GM12873 (cell line): ENCODE measurements around the gene ESRRG.

Experiments used
- TF ChIP-seq, protein P1 (sequence below): IDR thresholded peaks from 2 replicates; pipeline ENCODE4 v1.5.1; 2012; ENCODE audit warnings: low read depth, mild to moderate bottlenecking, moderate library complexity, low read length, control low read depth; ENCODE audit not compliant: insufficient read depth; ENCODE audit errors: missing control alignments

The ESRRG gene

DNA sequence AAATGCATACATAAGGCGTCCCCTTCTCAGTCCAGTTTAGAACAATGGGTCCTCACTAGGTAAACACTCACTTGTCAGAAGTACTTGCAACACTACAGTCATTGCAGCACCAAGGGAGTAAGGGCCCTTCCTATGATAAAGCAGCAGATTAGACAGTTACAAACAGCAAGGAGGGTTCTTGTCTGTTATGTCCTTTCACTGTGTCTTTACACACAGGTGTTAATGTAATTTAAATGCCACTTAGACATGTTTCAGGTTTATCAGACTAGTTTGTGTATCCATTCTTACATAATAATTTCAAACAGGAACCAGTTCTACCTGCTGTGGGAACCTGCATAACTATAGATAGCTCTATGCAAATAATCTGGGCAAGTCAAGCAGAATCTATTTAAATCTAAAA, 194.4 kb downstream of the ESRRG start:
- TF ChIP-seq, protein P1, sequence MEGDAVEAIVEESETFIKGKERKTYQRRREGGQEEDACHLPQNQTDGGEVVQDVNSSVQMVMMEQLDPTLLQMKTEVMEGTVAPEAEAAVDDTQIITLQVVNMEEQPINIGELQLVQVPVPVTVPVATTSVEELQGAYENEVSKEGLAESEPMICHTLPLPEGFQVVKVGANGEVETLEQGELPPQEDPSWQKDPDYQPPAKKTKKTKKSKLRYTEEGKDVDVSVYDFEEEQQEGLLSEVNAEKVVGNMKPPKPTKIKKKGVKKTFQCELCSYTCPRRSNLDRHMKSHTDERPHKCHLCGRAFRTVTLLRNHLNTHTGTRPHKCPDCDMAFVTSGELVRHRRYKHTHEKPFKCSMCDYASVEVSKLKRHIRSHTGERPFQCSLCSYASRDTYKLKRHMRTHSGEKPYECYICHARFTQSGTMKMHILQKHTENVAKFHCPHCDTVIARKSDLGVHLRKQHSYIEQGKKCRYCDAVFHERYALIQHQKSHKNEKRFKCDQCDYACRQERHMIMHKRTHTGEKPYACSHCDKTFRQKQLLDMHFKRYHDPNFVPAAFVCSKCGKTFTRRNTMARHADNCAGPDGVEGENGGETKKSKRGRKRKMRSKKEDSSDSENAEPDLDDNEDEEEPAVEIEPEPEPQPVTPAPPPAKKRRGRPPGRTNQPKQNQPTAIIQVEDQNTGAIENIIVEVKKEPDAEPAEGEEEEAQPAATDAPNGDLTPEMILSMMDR = no peak

GRCh38 chr1:216523449-216524190, 199.6 kb downstream of the ESRRG start:
- TF ChIP-seq, protein P1 = no peak

DNA sequence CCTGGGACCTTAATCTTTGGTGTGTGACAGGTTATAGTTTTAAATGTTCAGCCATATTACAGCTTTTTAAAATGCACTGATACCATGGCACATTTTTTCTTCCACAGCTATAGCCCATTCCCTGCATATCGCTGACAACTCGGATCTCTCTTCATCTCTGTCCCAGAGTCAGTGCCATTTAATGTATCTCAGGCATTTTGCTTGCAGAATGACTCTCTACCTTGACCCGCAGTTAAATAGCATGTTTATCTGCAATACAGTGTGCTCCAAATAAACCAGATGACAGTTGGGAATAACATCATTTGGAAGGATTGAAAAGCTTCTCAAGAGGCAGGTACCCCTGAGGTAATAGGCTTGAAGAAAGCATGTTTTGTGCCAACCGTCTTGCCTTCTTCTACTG, 200.2 kb downstream of the ESRRG start:
- TF ChIP-seq, protein P1 = no peak

- TF ChIP-seq, protein P1 = no peak
Observed at GRCh38 chr1:216521477-216521876, 201.8 kb downstream of the ESRRG start.

GRCh38 chr1:216518844-216519627, 204.2 kb downstream of the ESRRG start:
- TF ChIP-seq, protein P1 = no peak

DNA sequence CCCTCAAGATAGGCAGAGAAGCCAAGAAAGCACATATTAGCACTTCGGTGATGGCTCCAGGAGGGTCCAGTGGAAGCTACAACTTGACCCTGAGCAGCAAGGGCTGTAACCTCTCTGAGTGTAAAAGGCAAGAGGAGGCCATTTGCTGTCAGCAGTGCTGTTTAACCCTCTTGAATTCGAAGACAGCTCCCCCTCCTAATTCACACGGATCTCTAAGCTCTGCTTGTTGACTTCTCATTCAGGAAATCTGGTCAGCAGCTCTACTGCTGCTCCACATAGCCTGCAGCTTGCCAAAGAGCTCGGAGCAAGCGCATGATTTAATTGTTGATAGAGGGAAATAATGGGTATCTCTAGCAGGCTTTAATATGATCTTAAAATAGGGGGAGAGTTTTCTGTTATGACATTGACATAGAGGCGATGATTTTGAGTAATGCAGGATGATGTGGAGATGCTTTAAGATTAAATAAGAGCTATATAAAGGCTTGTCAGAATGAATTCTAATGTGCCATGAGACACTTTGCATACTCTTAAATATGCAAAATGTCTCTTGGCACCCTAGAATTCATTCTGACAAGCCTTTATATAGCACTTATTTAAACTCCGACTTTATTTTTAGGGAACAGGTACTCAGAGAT, 220.6 kb downstream of the ESRRG start:
- TF ChIP-seq, protein P1 = no peak
